Mesenchymal stem cell (in vitro differentiated cells and primary cell): ENCODE results near the gene ZIC1.

Experiments used
- DNase-seq: peaks from one replicate; pipeline ENCODE4 v3.0.0-alpha.2; 2013
- H2AFZ ChIP-seq: one replicate; pipeline ENCODE4 v1.6.1; 2013; ENCODE audit warnings: low read depth, mild to moderate bottlenecking, control low read depth, inconsistent platforms, low read length, moderate library complexity
- H2AK5ac ChIP-seq: 2 replicates; pipeline ENCODE4 v1.6.1; 2013; ENCODE audit warnings: low read length, moderate library complexity, mild to moderate bottlenecking, inconsistent platforms; ENCODE audit not compliant: severe bottlenecking
- H2BK120ac ChIP-seq: one replicate; pipeline ENCODE4 v1.6.1; 2013; ENCODE audit warnings: low read depth, mild to moderate bottlenecking, inconsistent platforms, low read length, moderate library complexity
- H2BK12ac ChIP-seq, 2 experiments: one replicate each; pipeline ENCODE4 v1.6.1; 2013; ENCODE audit warnings: inconsistent platforms in 2 of 2, low read length in 2 of 2, mild to moderate bottlenecking in 2 of 2, moderate library complexity in 2 of 2, control low read depth in 1 of 2
- H2BK15ac ChIP-seq: one replicate; pipeline ENCODE4 v1.6.1; 2013; ENCODE audit warnings: mild to moderate bottlenecking, low read depth, inconsistent platforms; ENCODE audit not compliant: poor library complexity, severe bottlenecking
- H2BK5ac ChIP-seq: 2 replicates; pipeline ENCODE4 v1.6.1; 2013; ENCODE audit warnings: low read depth, mild to moderate bottlenecking, low read length, control low read depth, inconsistent platforms; ENCODE audit not compliant: poor library complexity, severe bottlenecking
- H3K14ac ChIP-seq, 2 experiments: one replicate each; pipeline ENCODE4 v1.6.1; 2013; ENCODE audit warnings: inconsistent platforms in 2 of 2, low read length in 2 of 2, control low read depth in 1 of 2, mild to moderate bottlenecking in 1 of 2, moderate library complexity in 1 of 2
- H3K18ac ChIP-seq, 2 experiments: one replicate each; pipeline ENCODE4 v1.6.1; 2013; ENCODE audit warnings: inconsistent platforms in 2 of 2, low read length in 2 of 2, control low read depth in 1 of 2, low read depth in 1 of 2, mild to moderate bottlenecking in 1 of 2
- H3K23ac ChIP-seq, 2 experiments: one replicate each; pipeline ENCODE4 v1.6.1; 2013; ENCODE audit warnings: inconsistent platforms in 2 of 2, low read length in 2 of 2, mild to moderate bottlenecking in 2 of 2, moderate library complexity in 2 of 2, control low read depth in 1 of 2
- H3K27ac ChIP-seq: 2 replicates; pipeline ENCODE4 v1.5.1; 2013; ENCODE audit warnings: mild to moderate bottlenecking, moderate library complexity, low read length, control low read depth, inconsistent platforms; ENCODE audit not compliant: poor library complexity, severe bottlenecking
- H3K27me3 ChIP-seq, 2 experiments: 2 replicates each; pipeline versions ENCODE4 v1.6.1 to v1.7.0; 2013; ENCODE audit warnings: low read length in 2 of 2, mild to moderate bottlenecking in 2 of 2, moderate library complexity in 2 of 2, control low read depth in 1 of 2, inconsistent platforms in 1 of 2; ENCODE audit not compliant: control insufficient read depth in 1 of 2, insufficient read depth in 1 of 2
- H3K36me3 ChIP-seq, 2 experiments: 2 replicates each; pipeline versions ENCODE4 v1.6.1 to v1.7.0; 2013; ENCODE audit warnings: low read length in 2 of 2, control low read depth in 1 of 2, inconsistent platforms in 1 of 2, low read depth in 1 of 2, mild to moderate bottlenecking in 1 of 2; ENCODE audit not compliant: insufficient read depth in 2 of 2, control insufficient read depth in 1 of 2
- H3K4ac ChIP-seq, 2 experiments: one replicate each; pipeline ENCODE4 v1.6.1; 2013; ENCODE audit warnings: inconsistent platforms in 2 of 2, low read length in 2 of 2, mild to moderate bottlenecking in 2 of 2, moderate library complexity in 2 of 2, control low read depth in 1 of 2, low read depth in 1 of 2
- H3K4me1 ChIP-seq: 2 replicates; pipeline ENCODE4 v1.6.1; 2013; ENCODE audit warnings: low read depth, low read length, control low read depth; ENCODE audit not compliant: control insufficient read depth, insufficient read depth
- H3K4me2 ChIP-seq: 2 replicates; pipeline ENCODE4 v1.6.1; 2013; ENCODE audit warnings: low read length, mild to moderate bottlenecking, inconsistent platforms; ENCODE audit not compliant: poor library complexity, severe bottlenecking
- H3K4me3 ChIP-seq, 2 experiments: 2 replicates each; pipeline versions ENCODE4 v1.5.1 to v1.7.0; 2013; ENCODE audit warnings: low read length in 2 of 2, mild to moderate bottlenecking in 2 of 2, control low read depth in 1 of 2, low read depth in 1 of 2; ENCODE audit not compliant: insufficient read depth in 1 of 2
- H3K79me1 ChIP-seq: replicated peaks from 2 replicates; pipeline ENCODE4 v1.6.1; 2013; ENCODE audit warnings: mild to moderate bottlenecking, control low read depth, low read length, inconsistent platforms; ENCODE audit not compliant: poor library complexity, severe bottlenecking
- H3K9ac ChIP-seq: 2 replicates; pipeline ENCODE4 v1.7.0; 2013; ENCODE audit warnings: mild to moderate bottlenecking, low read length, moderate library complexity
- H3K9me3 ChIP-seq: 2 replicates; pipeline ENCODE4 v1.7.0; 2013; ENCODE audit warnings: mild to moderate bottlenecking, low read length; ENCODE audit not compliant: control insufficient read depth
- H4K8ac ChIP-seq: one replicate; pipeline ENCODE4 v1.6.1; 2013; ENCODE audit warnings: inconsistent platforms, mild to moderate bottlenecking, low read length, moderate library complexity
- H4K91ac ChIP-seq: one replicate; pipeline ENCODE4 v1.6.1; 2013; ENCODE audit warnings: mild to moderate bottlenecking, low read length, inconsistent platforms
- WGBS: methylation state at CpG from one replicate; pipeline ENCODE4 v1.1.7; 2013; ENCODE audit warnings: mixed read lengths; 5-methylcytosine and 5-hydroxymethylcytosine counted together

Gene ZIC1

DNA sequence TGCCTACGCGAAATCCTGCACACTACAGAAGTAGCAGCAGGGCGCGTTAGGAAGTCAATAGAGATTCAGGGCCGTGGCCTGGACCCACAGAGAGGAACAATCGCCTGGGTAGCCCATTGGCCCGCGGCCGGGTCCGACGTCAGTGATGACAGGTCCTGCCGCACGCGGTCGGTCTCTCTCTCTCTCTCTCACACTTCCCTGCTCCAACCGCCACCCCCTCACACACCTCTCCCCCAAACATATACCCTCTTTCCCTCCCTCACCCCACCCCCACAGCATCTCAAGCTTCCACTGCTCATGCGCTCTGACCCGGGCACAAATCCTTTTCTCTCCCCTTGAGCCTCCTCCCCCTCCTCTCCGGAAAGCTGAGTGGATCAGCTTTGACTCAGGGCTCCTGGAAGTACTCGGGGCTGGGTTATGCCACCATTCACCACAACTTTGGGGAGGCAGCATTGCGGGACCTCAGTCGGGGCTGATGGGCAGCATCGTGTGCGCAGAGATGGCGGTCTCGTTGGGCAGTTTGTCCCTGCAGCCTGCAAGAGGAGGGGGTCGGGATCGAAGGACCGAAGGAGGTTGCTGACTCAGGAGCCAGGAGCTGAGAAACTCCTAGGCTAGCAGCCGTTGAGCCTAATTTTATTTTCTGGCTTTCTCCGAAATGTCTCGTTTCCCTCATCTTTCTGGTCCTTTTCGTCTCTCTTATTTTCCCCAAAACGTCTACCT, 11.8 kb upstream of the ZIC1 start:
- no peak overlapping the region for H3K18ac ChIP-seq
- 3% methylated on average over 34 of the region's 34 CpGs for WGBS
- peaks cover 9% of the 10 kb centered on the region for H3K79me1 ChIP-seq

DNA sequence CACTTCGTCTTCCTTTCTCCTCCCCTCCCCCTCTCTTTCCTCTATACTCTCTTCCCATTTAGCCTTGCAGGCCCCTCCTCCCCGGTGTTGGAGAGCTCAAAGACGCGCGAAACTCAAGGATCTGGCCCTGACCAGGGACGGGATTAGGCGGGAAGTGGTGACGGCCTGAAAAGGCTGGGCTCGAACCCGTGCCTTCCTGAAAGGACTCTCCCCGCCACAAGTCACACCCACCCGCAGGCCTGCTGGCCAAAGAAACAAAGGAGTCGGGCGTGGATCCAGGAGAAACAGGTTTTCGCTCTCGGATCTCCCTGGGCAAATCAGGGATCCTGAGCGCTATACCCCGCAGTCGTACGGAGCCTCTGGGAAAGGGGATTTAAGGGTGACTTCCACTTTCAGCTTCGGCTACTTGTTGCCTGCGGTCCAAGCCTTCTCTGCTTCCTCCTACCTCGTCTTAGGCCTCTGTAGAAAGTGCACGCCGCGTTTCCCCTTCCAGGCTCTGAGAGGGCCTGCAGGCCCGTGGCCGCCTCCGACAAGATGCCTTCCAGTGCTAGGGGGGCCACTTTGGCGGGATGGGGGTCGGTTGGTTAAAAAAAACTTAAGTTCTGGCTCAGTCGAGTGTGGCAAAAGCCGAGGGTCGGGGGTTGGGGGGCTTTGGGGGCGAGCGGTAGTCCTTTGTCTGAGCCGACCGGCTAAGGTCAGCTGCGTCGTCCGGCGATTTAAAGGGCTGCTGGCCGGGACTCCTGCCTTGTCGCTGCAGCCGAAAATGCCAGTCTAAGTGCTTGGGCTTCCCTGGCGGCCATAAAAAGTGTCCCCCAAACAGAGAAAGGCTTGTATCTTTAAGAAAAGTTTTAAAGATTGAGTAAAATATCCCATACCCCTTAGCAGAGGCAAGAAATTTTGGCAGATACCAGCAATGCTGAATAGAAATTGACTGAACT, 11.0 kb upstream of the ZIC1 start:
- Histone ChIP-seq H3K36me3 (peaks cover 0 to 3% of the 10 kb centered on the region in 2 experiments), H4K91ac (no peak overlapping the region), H3K23ac (no peak overlapping the region), H3K4me3 (peak overlapping the region; percentile 47 to 57), H3K27me3 (peaks cover 0 to 99% of the 10 kb centered on the region in 2 experiments), H2AK5ac (peak overlapping the region; percentile 74), H3K18ac (no peak overlapping the region), H2AFZ (no peak overlapping the region), H3K4me2 (peak overlapping the region; percentile 84), H2BK5ac (peak overlapping the region; percentile 9), H4K8ac (no peak overlapping the region), H2BK12ac (no peak overlapping the region), H3K4me1 (peaks cover 16% of the 10 kb centered on the region), H3K79me1 (peaks cover 8% of the 10 kb centered on the region), H2BK15ac (no peak overlapping the region), H3K9me3 (no peaks in the 10 kb centered on the region), H3K27ac (peak overlapping the region; percentile 85), H2BK120ac (no peak overlapping the region), H3K4ac (no peak overlapping the region), H3K9ac (no peak overlapping the region), H3K14ac (no peak overlapping the region)
- WGBS = 11% methylated on average over 40 of the region's 46 CpGs
- DNase-seq = no peak

More for the DNA sequence above, 11.8 kb upstream of the ZIC1 start:
- H3K4me3 ChIP-seq = peak overlapping the region; percentile 52 to 57
- peaks cover 0 to 3% of the 10 kb centered on the region in 2 experiments for H3K36me3 ChIP-seq
- H3K4ac ChIP-seq = no peak overlapping the region
- no peak overlapping the region for H2AFZ ChIP-seq
- H4K91ac ChIP-seq = no peak overlapping the region
- no peak overlapping the region for H3K23ac ChIP-seq
- peak overlapping the region; percentile 85 for H3K27ac ChIP-seq
- H2BK5ac ChIP-seq = peak overlapping the region; percentile 54
- no peak overlapping the region for H2BK12ac ChIP-seq
- H4K8ac ChIP-seq = no peak overlapping the region
- H2AK5ac ChIP-seq = no peak overlapping the region
- no peaks in the 10 kb centered on the region for H3K9me3 ChIP-seq
- H2BK120ac ChIP-seq = no peak overlapping the region
- no peak overlapping the region for H3K14ac ChIP-seq
- peaks cover 16% of the 10 kb centered on the region for H3K4me1 ChIP-seq
- H3K27me3 ChIP-seq = peaks cover 0 to 99% of the 10 kb centered on the region in 2 experiments
- H3K4me2 ChIP-seq = peak overlapping the region; percentile 84
- no peak overlapping the region for H3K9ac ChIP-seq
- H2BK15ac ChIP-seq = no peak overlapping the region
- DNase-seq = no peak

- H3K4ac ChIP-seq = no peak overlapping the region
- no peak overlapping the region for H2BK12ac ChIP-seq
- no peak for DNase-seq
- H3K4me1 ChIP-seq = peaks cover 16% of the 10 kb centered on the region
- H3K23ac ChIP-seq = no peak overlapping the region
- peaks cover 8% of the 10 kb centered on the region for H3K79me1 ChIP-seq
- H3K9me3 ChIP-seq = no peaks in the 10 kb centered on the region
- peak overlapping the region; percentile 84 for H3K4me2 ChIP-seq
- no peak overlapping the region for H3K14ac ChIP-seq
- H2AFZ ChIP-seq = no peak overlapping the region
- no peak overlapping the region for H2BK15ac ChIP-seq
- H4K8ac ChIP-seq = no peak overlapping the region
- peak overlapping the region; percentile 86 for H2AK5ac ChIP-seq
- no peak overlapping the region for H4K91ac ChIP-seq
- H2BK5ac ChIP-seq = no peak overlapping the region
- no peak overlapping the region for H2BK120ac ChIP-seq
- no peak overlapping the region for H3K4me3 ChIP-seq
- H3K27me3 ChIP-seq = peaks cover 0 to 99% of the 10 kb centered on the region in 2 experiments
- peaks cover 0 to 3% of the 10 kb centered on the region in 2 experiments for H3K36me3 ChIP-seq
- WGBS = 20% methylated on average over 1 of the region's 2 CpGs
- H3K27ac ChIP-seq = peak overlapping the region; percentile 85
- no peak overlapping the region for H3K18ac ChIP-seq
- no peak overlapping the region for H3K9ac ChIP-seq
These were observed 10.2 kb upstream of the ZIC1 start for GRCh38 chr3:147398813-147399534.
